MM.1S (cell line): Measurements from ENCODE around the gene CCSER1.

ENCODE experiments used
- DNase-seq: peaks from one replicate; pipeline ENCODE4 v3.0.0-alpha.2; 2015
- H2AFZ ChIP-seq: fragments of 300-600 bp; sonication (generic); 2 replicates; pipeline ENCODE4 v1.6.0; 2016; ENCODE audit warnings: antibody characterized with exemption, low read length
- H3F3A ChIP-seq: fragments of 300-600 bp; sonication (generic); 2 replicates; pipeline ENCODE4 v1.6.1; 2016; ENCODE audit warnings: mild to moderate bottlenecking, antibody characterized with exemption, low read length, moderate library complexity, mixed read lengths; ENCODE audit not compliant: insufficient read depth
- H3K27ac ChIP-seq: fragments of 300-600 bp; sonication (generic); 2 replicates; pipeline ENCODE4 v1.5.1; 2016; ENCODE audit warnings: mild to moderate bottlenecking, low read length
- H3K27me3 ChIP-seq: fragments of 300-600 bp; sonication (generic); replicated peaks from 2 replicates; pipeline ENCODE4 v1.6.0; 2016; ENCODE audit warnings: low read length; ENCODE audit not compliant: insufficient read depth
- H3K36me3 ChIP-seq: fragments of 300-600 bp; sonication (generic); replicated peaks from 2 replicates; pipeline ENCODE4 v1.6.1; 2016; ENCODE audit warnings: mild to moderate bottlenecking, low read length, mixed read lengths; ENCODE audit not compliant: insufficient read depth
- H3K4me1 ChIP-seq: fragments of 300-600 bp; sonication (generic); 2 replicates; pipeline ENCODE4 v1.6.1; 2016; ENCODE audit warnings: low read length, mixed read lengths
- H3K4me2 ChIP-seq: fragments of 300-600 bp; sonication (generic); 2 replicates; pipeline ENCODE4 v1.6.0; 2016; ENCODE audit warnings: low read depth, low read length
- H3K4me3 ChIP-seq: fragments of 300-600 bp; sonication (generic); 2 replicates; pipeline ENCODE4 v1.5.1; 2016; ENCODE audit warnings: low read length, mixed read lengths
- H3K79me2 ChIP-seq: fragments of 300-600 bp; sonication (generic); 2 replicates; pipeline ENCODE4 v1.6.1; 2016; ENCODE audit warnings: mixed run types, low read length, mixed read lengths
- H3K9ac ChIP-seq: fragments of 300-600 bp; sonication (generic); 2 replicates; pipeline ENCODE4 v1.6.1; 2016; ENCODE audit warnings: low read length, mixed read lengths
- H3K9me2 ChIP-seq: fragments of 300-600 bp; sonication (generic); replicated peaks from 2 replicates; pipeline ENCODE4 v1.6.1; 2016; ENCODE audit warnings: mild to moderate bottlenecking, low read length, mixed read lengths; ENCODE audit not compliant: insufficient read depth
- H3K9me3 ChIP-seq: fragments of 300-600 bp; sonication (generic); replicated peaks from 2 replicates; pipeline ENCODE4 v1.6.1; 2016; ENCODE audit warnings: mild to moderate bottlenecking, low read length, mixed read lengths; ENCODE audit not compliant: insufficient read depth
- H4K20me1 ChIP-seq: fragments of 300-600 bp; sonication (generic); 2 replicates; pipeline ENCODE4 v1.6.1; 2016; ENCODE audit warnings: mild to moderate bottlenecking, low read length, moderate library complexity, mixed read lengths; ENCODE audit not compliant: insufficient read depth
- EZH2 ChIP-seq: fragments of 300-600 bp; sonication (generic); optimal IDR thresholded peaks from 2 replicates; pipeline ENCODE3; 2017; ENCODE audit warnings: low read depth, mild to moderate bottlenecking, antibody characterized with exemption, low read length, mixed read lengths
- EZH2phosphoT487 ChIP-seq: fragments of 300-600 bp; sonication (generic); IDR thresholded peaks from 2 replicates; pipeline ENCODE4 v1.6.1; 2018; ENCODE audit warnings: antibody characterized with exemption, low read length
- TF ChIP-seq, protein P1 (sequence below): fragments of 300-600 bp; sonication (generic); IDR thresholded peaks from 2 replicates; pipeline ENCODE4 v1.5.1; 2016; ENCODE audit warnings: antibody characterized with exemption, low read length, mixed read lengths

Gene CCSER1

GRCh38 chr4:91035276-91035675 is 908.1 kb downstream of the CCSER1 start:
- Histone ChIP-seq H3F3A (no peaks in the 10 kb centered on the region), H3K9me2 (no peaks in the 10 kb centered on the region), H3K9me3 (no peaks in the 10 kb centered on the region), H4K20me1 (no peaks in the 10 kb centered on the region), H3K27me3 (no peaks in the 10 kb centered on the region), H3K4me2 (no peak overlapping the region), H3K4me1 (no peaks in the 10 kb centered on the region), H3K79me2 (no peaks in the 10 kb centered on the region), H3K36me3 (no peaks in the 10 kb centered on the region), H2AFZ (no peak overlapping the region), H3K9ac (no peak overlapping the region), H3K27ac (no peak overlapping the region), H3K4me3 (no peak overlapping the region)
- no peak for DNase-seq
- TF ChIP-seq EZH2 (no peak), EZH2phosphoT487 (no peak)
- TF ChIP-seq, protein P1, sequence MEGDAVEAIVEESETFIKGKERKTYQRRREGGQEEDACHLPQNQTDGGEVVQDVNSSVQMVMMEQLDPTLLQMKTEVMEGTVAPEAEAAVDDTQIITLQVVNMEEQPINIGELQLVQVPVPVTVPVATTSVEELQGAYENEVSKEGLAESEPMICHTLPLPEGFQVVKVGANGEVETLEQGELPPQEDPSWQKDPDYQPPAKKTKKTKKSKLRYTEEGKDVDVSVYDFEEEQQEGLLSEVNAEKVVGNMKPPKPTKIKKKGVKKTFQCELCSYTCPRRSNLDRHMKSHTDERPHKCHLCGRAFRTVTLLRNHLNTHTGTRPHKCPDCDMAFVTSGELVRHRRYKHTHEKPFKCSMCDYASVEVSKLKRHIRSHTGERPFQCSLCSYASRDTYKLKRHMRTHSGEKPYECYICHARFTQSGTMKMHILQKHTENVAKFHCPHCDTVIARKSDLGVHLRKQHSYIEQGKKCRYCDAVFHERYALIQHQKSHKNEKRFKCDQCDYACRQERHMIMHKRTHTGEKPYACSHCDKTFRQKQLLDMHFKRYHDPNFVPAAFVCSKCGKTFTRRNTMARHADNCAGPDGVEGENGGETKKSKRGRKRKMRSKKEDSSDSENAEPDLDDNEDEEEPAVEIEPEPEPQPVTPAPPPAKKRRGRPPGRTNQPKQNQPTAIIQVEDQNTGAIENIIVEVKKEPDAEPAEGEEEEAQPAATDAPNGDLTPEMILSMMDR: no peak

GRCh38 chr4:91037951-91038350 is 910.8 kb downstream of the CCSER1 start:
- TF ChIP-seq EZH2: no peak
- TF ChIP-seq EZH2phosphoT487: no peak
- TF ChIP-seq, protein P1: no peak

GRCh38 chr4:91057871-91058270 is 930.7 kb downstream of the CCSER1 start:
- no peaks in the 10 kb centered on the region for H3K4me1 ChIP-seq
- TF ChIP-seq EZH2 (no peak), EZH2phosphoT487 (no peak)
- TF ChIP-seq, protein P1: no peak
- H3K9me3 ChIP-seq: no peaks in the 10 kb centered on the region
- no peak overlapping the region for H3K4me3 ChIP-seq
- no peak overlapping the region for H3K27ac ChIP-seq
- no peaks in the 10 kb centered on the region for H3K9me2 ChIP-seq
- no peaks in the 10 kb centered on the region for H3K36me3 ChIP-seq
- H3K79me2 ChIP-seq: no peaks in the 10 kb centered on the region
- no peaks in the 10 kb centered on the region for H3K27me3 ChIP-seq
- no peaks in the 10 kb centered on the region for H3F3A ChIP-seq
- no peaks in the 10 kb centered on the region for H4K20me1 ChIP-seq
- H3K9ac ChIP-seq: no peak overlapping the region
- H2AFZ ChIP-seq: no peak overlapping the region
- no peak overlapping the region for H3K4me2 ChIP-seq
- DNase-seq: no peak

More at GRCh38 chr4:91037951-91038350, 910.8 kb downstream of the CCSER1 start:
- Histone ChIP-seq H4K20me1 (no peaks in the 10 kb centered on the region), H3K79me2 (no peaks in the 10 kb centered on the region), H3K4me1 (no peaks in the 10 kb centered on the region), H3K27me3 (no peaks in the 10 kb centered on the region), H3K4me2 (no peak overlapping the region), H3F3A (no peaks in the 10 kb centered on the region), H3K27ac (no peak overlapping the region), H3K36me3 (no peaks in the 10 kb centered on the region), H3K9me3 (no peaks in the 10 kb centered on the region), H3K9ac (no peak overlapping the region), H3K9me2 (no peaks in the 10 kb centered on the region), H2AFZ (no peak overlapping the region), H3K4me3 (no peak overlapping the region)
- DNase-seq: no peak

GRCh38 chr4:91058345-91058744 is 931.2 kb downstream of the CCSER1 start:
- Histone ChIP-seq H3K27me3 (no peaks in the 10 kb centered on the region), H3K27ac (no peak overlapping the region), H3K9me2 (no peaks in the 10 kb centered on the region), H3K4me3 (no peak overlapping the region), H2AFZ (no peak overlapping the region), H3K4me1 (no peaks in the 10 kb centered on the region), H3K4me2 (no peak overlapping the region), H3K9me3 (no peaks in the 10 kb centered on the region), H3K36me3 (no peaks in the 10 kb centered on the region), H3F3A (no peaks in the 10 kb centered on the region), H3K79me2 (no peaks in the 10 kb centered on the region), H3K9ac (no peak overlapping the region), H4K20me1 (no peaks in the 10 kb centered on the region)
- TF ChIP-seq EZH2phosphoT487: no peak
- TF ChIP-seq, protein P1: no peak
- no peak for TF ChIP-seq EZH2
- no peak for DNase-seq
